HG03342 (cell line): ENCODE measurements around the gene ATAD3C.
"Not testable (repeated sequence)": the region's sequence is repeated elsewhere in the genome, so short reads cannot be mapped to it uniquely, and the experiment has no call there.

Experiments used
- ATAC-seq: cut with Tn5 transposase; IDR thresholded peaks from one replicate; pipeline ENCODE4 v1.9.1; 2021; ENCODE audit warnings: mild to moderate bottlenecking, moderate library complexity; ENCODE audit not compliant: unreplicated experiment

Gene ATAD3C

DNA sequence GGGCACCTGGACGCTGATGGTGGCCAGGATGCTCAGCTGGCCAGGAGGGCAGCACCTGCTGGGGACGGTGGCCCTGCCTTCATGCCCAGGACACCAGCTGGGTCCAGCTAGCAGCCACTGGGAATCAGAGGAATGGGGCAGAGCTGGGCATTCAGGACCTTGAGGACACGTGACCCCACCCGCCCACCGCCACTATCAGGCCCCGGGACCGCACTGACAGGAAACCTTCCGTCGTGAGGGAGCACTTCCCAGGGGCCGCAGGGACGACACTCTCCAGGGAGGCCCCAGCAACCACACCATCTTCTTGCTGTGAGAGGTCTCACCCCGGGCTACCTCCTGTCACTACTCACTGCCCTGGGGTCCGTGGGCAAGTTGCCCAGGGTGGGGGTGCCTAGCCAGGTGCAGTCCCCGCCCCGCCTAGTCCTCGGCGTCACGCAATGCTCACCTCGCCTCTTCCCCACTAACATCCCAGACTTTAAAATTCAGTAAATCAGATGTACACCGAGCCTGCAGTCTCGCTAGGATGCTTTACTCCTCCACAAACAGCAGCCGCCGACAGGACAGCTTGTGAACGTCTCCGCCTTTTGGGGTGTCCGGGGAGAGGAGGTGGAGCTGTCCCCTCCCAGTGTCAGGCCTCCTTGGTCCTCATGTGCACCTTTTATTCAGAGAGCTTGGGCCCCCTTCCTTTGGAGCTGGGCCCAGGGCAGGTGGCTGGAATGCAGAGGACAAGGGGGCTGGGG lies 9.1 kb upstream of the ATAD3C start:
- ATAC-seq, result no peak

DNA sequence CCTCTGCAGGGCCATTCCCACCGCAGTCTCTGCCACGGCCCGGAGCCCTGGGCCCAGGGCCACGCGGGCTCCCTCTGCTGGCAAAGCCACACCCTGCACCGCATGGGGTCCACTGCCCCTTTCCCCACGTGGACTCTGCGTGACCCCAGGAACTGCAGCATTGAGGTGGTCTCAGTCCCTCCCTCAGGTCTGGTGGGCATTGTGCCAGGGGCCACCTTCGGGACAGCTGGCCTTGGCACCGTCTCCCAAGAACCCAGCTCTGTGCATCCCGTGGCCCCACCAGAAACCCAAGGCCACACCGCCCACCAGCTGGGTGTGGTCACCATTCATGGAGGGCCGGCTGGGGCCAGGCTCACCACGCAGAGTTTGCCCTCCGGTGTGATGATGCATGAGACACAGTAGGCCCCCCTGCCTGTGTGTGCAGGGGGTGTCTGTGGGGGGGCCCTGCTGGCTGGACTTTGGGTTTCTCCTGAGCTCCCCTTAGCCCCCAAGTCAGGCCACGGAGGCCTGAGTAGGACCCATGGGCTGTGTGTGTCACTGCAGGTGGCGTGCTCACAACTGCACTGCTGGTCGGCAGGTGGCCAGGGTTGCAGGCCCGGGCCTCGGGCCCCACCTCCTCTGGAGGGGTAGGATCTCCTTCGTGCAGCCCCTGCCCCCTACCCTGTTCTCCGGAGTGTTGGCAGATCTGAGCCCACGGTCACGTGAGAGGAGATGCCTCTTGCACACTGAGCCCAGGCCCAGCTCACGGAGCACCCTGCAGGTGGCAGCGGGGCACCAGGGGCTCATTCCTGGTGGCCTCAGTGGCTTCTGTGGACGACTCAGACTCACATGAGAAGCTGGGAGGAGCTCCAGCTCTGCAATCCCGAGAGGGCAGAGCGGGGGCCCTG lies 8.2 kb upstream of the ATAD3C start:
- no peak for ATAC-seq

DNA sequence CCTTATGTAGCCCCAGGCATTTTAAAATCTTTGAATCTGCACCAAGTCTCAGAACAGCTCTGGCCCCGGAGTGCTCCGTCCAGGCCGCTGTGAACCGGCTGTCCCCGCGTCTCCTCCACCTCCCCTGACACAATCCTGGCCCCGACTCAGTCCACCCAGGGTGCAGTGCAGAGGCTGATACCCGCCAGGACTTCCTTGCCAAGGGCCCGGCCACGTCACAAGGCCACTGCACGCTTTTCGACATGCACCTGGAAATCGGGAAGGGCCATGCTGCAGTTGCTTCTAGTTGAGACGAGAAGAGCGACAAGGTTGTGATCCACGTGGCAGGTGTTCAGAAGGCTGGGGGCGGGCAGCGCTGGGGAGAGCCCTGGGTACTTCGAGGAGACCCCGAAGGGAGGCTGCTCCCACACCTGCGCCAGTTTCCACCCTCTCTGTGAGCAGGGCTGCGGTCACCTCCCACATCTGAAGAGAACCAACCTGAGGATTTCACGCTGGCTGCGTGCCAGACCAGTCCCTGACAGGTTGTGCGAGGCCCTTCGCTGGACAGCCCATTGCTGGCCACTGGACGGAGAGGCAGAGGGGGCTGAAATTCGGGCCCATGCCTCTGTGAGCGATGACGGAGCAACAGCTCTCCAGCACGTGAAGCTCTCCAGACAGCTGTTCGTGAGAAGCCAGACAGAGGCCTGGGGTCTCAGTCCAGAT lies 7.3 kb upstream of the ATAD3C start:
- ATAC-seq, result no peak

DNA sequence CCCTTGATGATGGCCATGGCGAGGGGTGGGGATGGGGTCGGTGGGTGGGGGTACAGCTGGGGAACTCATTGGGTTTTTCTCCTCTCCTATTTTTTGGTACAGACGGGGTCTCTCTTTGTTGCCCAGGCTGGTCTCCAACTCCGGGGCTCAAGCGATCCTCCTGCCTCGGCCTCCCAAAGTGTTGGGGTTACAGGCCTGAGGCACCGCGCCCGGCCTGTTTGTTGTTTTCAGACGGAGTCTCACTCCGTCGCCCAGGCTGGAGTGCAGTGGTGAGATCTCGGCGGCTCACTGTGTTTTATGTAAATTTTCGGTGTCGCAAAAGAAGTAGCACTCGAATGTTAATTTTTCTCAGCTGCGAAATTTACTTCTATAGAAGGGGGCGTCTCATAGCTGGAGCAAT lies 2.9 kb upstream of the ATAD3C start:
- not testable (repeated sequence) for ATAC-seq

DNA sequence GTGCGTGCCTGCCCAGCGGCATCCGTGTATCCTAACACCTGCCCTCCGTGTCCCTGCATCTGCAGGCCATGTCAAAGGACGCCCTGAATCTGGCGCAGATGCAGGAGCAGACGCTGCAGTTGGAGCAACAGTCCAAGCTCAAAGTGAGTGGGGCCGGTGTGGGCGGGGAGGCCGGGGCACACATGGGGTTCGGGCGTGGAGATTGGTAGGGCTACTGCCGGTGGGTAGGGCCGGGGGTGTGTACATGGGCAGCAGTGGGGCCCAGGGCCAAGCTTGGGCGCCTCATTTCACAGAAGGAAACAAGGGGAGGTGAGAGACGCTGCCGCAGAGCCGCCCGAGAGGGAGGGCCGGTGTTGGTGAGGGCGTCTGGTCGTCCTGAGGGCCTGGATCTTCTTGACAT lies 1.1 kb downstream of the ATAD3C start:
- ATAC-seq, result not testable (repeated sequence)

DNA sequence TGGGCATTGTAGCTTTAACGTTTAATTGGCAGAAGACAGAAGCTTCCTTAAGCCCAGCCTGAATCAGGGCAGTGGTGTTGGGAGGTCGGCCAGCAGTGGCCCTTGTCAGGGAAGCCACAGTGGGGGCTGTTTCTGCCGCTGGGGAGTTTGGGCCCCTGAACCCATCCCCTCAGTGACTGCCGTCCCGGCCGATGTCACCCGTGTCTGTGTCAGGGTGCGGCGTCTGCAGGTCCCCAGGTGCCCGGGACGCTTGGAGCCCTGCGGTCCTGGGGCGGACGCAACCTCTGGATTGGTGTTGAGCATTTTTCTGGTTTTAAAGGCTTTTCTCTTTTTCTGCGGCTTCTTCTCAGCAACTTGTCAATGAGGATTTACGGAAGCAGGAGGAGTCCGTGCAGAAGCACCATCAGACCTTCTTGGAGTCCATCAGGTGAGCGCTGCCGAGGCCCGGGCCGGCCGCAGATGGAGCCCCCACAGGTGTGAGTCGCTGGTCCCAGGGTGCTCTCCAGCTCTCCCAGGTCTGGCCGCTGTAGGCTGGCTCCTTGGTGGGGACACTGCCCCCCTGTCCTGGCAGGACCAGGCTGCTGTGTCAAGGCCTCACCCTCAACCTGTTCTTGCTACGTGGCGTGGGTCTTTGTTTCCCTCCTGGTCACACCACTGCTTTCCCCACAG lies 2.3 kb downstream of the ATAD3C start:
- no peak for ATAC-seq

DNA sequence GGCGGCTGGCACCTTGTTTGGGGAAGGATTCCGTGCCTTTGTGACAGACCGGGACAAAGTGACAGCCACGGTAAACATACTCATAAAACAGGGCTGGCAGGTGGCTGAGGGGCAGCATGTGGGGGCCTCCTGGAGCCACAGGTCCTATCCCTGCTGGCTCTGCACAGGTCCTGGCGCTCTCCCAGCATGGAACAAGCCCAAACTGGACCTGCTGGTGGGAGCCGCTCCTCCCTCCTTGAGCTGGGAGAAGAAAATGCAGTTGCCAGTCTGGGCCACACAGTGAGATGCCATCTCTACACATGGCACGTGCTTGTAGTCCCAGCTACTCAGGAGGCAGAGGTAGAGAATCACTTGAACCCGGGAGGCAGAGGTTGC lies 2.9 kb downstream of the ATAD3C start:
- not testable (repeated sequence) for ATAC-seq

DNA sequence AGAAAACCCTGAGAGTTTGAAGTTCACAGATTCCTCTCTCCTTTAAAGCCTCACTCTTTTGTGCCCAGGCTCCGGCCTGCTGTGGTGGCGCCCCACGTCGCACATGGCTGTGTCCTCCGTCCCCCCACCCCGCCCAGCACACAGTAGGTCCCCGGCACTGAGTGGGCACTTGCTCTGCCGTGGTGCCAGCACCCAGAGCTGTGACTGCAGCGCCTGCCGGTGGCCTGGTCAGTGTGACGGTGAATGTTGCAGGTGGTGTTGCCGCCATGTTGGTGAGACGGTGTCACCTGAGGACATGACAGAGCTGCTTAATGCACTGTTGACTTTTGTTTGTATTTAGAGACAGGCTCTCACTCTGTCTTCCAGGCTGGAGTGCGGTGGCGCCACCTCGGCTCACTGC lies 3.4 kb downstream of the ATAD3C start:
- no peak for ATAC-seq

DNA sequence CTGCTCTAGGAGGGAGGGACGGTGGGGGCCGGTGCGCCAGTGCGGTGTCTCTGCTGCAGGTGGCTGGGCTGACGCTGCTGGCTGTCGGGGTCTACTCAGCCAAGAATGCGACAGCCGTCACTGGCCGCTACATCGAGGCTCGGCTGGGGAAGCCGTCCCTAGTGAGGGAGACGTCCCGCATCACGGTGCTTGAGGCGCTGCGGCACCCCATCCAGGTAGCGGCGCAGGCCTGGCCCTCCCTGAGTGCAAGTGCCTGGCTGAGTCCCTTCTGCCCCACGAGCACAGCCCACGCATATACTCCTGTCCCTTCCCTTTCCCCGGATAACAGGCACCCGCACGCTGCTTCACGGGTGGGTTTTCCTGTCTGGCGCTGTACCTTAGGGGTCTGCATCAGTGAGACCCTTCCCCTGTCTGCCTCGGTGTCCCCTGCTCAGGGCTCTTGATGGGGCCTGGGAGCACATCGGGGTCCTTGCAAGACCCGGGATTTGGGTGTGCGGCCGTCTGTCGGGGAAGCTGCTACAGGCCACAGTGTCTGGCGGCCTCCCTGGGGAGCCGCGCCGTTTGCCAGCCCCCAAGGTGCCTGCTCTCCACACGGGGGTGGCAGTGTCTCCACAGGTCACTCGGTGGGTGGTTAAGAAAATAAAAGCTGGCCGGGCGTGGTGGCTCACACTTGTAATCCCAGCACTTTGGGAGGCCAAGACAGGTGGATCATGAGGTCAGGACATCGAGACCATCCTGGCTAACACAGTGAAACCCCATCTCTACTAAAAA lies 5.0 kb downstream of the ATAD3C start:
- not testable (repeated sequence) for ATAC-seq

DNA sequence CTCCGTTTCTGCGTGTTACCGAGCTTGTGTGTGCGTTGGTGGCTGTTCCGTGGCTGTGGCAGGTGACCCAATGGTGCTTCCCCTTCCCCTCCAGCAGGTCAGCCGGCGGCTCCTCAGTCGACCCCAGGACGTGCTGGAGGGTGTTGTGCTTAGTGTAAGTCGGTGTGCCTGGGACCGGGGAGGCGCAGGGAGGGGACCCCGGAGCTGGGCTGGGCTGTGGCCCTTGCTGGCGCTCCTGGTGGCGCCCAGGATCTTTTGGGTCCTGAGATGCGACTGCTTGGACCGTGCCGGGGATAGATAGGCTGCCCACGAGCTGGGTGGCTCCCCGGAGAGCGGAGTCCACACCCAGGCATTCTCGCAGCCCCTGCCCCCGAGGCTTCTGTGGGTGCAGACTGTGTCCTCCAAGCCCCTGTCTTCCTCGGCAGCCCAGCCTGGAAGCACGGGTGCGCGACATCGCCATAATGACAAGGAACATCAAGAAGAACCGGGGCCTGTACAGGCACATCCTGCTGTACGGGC lies 5.9 kb downstream of the ATAD3C start:
- no peak for ATAC-seq

DNA sequence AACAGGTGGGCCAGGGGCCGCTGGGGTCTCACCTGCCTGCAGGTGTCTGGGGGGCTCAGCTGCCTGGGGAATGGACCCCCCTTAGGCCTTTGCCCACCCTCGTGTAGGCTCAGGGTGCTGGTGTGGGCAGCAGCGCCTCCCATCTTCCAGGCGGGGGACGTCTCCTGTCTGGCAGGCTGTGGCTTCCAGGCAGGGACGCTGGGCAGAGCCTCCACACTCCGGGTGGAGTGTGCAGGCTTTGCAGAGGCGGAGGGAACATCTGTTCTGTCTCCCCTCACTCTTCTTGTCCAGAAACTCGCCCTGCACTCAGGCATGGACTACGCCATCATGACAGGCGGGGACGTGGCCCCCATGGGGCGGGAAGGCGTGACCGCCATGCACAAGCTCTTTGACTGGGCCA lies 6.4 kb downstream of the ATAD3C start:
- not testable (repeated sequence) for ATAC-seq

DNA sequence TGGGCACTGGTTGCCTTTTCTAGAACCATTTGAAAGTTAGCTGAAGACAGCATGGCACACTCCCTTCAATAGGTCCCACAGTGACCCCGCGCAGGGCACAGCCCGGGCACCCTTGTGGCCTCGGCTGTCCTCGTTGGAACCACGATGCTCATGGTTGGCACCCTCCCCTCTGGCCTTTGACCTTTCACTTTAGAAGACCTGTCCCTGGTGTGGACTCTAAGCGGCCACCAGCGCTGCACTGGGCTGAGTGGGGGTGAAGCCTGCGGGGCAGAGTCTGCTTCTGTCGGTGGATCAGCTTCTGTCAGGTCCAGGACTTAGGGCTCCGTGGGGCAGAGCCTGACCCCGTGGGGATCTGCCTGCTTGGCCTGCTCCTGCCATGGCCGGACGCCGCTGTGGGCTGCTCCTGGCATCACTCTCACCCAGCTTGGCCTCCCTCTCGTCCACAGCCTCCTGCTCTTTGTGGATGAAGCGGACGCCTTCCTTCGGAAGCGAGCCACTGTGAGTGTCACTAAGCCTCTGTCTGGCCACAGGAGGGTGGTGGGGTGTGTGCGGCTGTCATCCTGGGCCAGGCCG lies 7.3 kb downstream of the ATAD3C start:
- not testable (repeated sequence) for ATAC-seq

DNA sequence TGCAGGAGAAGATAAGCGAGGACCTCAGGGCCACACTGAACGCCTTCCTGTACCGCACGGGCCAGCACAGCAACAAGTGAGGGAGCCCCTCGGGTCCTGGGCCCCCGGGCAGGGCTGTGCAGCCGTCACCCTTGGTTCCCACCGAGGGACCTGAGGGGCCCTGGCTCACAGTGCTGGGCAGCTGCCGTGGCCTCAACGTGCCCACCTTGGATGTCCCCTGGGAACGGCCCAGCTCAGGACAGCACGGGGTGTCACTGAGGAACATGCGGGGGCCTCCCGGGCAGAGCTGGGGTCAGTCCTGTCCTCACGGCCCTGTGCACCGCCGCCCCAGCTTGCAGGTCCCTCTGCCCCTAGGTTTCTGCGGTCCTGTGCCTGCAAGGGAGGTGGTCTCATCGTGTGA lies 9.7 kb downstream of the ATAD3C start:
- not testable (repeated sequence) for ATAC-seq

DNA sequence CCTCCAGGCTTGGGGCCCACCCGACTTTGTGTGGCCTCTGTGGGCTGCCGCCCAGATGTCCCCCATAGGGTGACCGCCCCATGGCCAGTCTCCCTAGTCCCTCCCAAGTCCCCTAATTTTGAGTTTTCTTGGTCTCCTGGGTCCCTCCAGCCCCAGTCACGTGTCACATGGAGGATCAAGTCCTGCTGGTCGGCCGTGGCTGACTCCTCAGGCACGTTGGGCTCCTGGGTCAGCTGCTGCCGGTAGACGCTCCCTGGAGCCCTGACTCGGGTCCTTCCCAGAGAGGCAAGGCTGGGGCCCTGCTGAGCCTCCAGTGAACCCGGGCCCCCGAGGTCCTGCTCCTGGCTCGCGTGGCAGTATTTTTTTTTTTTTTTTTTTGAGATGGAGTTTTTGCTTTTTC lies 10.2 kb downstream of the ATAD3C start:
- ATAC-seq, result not testable (repeated sequence)

DNA sequence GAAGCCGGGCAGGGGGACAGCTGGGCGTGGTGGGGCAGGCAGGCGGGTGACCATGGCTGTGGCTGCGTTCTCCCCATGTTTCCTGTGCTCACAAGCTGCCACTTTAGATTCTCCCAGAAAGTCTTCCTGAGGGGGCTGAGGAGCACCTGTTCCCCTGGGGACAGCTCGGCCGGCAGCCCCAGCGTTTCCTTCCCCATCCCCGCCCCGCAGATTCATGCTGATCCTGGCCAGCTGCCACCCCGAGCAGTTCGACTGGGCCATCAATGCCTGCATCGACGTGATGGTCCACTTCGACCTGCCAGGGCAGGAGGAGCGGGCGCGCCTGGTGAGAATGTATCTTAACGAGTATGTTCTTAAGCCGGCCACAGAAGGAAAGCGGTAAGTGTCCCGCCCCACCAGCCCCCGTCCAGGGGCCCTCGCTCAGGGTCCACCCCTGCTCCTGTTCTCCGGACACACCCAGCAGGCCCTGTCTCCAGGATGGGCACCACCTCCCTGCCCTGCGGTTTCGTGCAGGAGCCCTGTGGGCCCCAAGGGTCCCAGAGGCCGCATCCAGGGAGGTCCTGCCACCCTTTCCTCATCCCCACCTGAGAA lies 11.1 kb downstream of the ATAD3C start:
- ATAC-seq, result no peak

DNA sequence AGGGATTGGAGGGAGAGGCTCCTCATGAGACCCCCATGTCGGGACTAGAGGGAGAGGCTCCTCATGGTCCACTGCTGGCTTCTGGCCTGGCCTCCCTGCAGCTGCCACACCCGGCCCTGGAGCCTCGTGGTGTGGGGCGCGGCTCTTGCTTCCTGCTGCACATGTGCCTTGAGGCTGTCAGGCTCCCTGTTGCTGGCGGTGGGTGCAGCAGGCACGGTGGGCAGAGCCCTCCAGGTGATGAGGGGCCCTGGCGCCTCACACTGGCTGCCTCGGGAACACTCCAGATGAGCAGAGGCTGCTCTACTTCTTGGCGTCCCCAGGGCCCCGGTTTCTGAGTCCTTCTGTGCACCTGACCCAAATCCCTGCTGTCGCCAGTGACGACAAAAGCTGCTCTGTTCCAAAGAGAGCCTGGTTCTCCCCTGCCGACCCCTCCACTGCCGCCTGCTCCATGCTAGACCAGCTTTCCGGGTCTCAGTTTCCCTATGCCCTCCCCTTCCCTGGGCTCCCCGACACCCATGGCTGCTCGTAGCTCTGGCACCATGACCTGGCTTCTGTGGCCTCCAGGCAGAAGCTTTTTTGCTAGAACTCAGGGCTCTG lies 12.3 kb downstream of the ATAD3C start:
- ATAC-seq, result no peak

DNA sequence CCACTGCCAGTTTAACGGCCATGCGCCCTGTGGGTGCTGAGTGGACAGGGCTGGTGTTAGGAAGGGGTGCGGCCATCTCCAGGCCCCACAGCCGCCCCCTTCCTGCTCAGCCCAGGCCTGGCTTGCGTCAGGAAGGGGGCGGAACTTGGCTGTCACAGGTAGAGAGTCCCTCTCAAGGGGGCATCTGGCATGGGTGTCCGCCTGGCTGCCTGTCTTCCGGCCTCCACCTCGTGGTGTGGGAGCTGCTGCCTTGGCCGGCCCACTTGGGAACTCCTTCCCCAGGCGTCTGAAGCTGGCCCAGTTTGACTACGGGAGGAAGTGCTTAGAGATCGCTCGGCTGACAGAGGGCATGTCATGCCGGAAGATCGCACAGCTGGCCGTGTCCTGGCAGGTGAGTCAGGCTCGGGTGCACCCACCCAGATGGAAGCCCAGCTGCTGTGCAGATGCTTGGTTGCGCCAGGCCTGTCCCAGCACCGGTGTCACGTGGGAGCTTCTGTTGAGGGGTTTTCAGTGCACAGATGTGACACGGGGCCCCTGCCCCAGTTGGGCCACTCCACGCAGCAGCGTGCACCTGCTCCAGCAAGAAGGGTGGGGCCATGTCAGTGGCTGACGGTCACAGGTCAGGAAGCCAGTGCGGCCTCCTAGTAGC lies 13.0 kb downstream of the ATAD3C start:
- ATAC-seq, result no peak

DNA sequence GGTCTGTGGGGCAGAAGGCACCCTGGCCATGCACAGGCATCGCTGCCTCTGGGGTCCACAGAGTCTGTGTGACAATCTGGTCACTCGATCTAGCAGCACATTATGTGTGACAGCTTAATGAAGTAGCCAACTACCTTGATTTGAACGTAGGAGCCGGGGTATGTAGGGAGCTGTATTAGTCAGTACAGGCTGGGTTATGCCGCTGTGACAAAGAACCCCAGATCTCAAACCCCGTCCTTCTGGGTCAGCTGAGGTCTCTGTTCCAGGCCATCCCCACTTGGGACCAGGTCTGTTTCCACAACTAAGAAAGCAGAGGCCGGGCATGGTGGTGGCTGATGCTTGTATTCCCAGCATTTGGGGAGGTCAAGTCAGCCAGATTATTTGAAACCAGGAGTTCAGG lies 13.8 kb downstream of the ATAD3C start:
- ATAC-seq, result no peak
